Liver (tissue), 10 donors: Measurements from ENCODE around the gene GATA6. TPM values are rescaled to one million over a fixed set of nuclear protein-coding genes. Genes with fewer than 3 reads are reported as not detected.

Source experiments
- DNase-seq: peaks from one replicate; pipeline ENCODE4 v3.0.0-alpha.2; 2017; ENCODE audit warnings: low spot score
- H3K27ac ChIP-seq, 2 donors: one replicate each; pipeline ENCODE4 v1.7.0; 2013; ENCODE audit warnings: inconsistent platforms in 2 of 2, low read length in 2 of 2, control low read depth in 1 of 2, low read depth in 1 of 2, mild to moderate bottlenecking in 1 of 2
- H3K27me3 ChIP-seq, 4 donors: one replicate each; pipeline versions ENCODE4 v1.6.1 to v1.7.0; 2013; ENCODE audit warnings: low read length in 3 of 4, inconsistent platforms in 1 of 4, mild to moderate bottlenecking in 1 of 4, moderate library complexity in 1 of 4; ENCODE audit not compliant: control insufficient read depth in 4 of 4, insufficient read depth in 4 of 4
- H3K36me3 ChIP-seq, 4 donors: one replicate each; pipeline versions ENCODE4 v1.6.1 to v1.7.0; 2013; ENCODE audit warnings: low read length in 3 of 4, mild to moderate bottlenecking in 3 of 4, low read depth in 1 of 4, moderate library complexity in 1 of 4; ENCODE audit not compliant: control insufficient read depth in 4 of 4, insufficient read depth in 3 of 4
- H3K4me1 ChIP-seq, 4 donors: one replicate each; pipeline versions ENCODE4 v1.6.1 to v1.7.0; 2013; ENCODE audit warnings: low read length in 3 of 4, mild to moderate bottlenecking in 3 of 4, moderate library complexity in 1 of 4; ENCODE audit not compliant: control insufficient read depth in 4 of 4, insufficient read depth in 4 of 4
- H3K4me3 ChIP-seq, 3 donors: one replicate each; pipeline versions ENCODE4 v1.6.1 to v1.7.0; 2013; ENCODE audit warnings: low read length in 3 of 3, control low read depth in 1 of 3, low read depth in 1 of 3, mild to moderate bottlenecking in 1 of 3
- H3K9ac ChIP-seq, 2 donors: one replicate each; pipeline ENCODE4 v1.7.0; 2013; ENCODE audit warnings: low read length in 2 of 2, mild to moderate bottlenecking in 2 of 2, moderate library complexity in 2 of 2, control low read depth in 1 of 2, low read depth in 1 of 2
- H3K9me3 ChIP-seq, 4 donors: one replicate each; pipeline versions ENCODE4 v1.6.1 to v1.7.0; 2013; ENCODE audit warnings: low read length in 3 of 4; ENCODE audit not compliant: control insufficient read depth in 4 of 4
- GABPA ChIP-seq, 2 donors: IDR thresholded peaks in 1 of 2; conservative IDR thresholded peaks in 1 of 2; 2 replicates each; pipeline ENCODE4 v1.6.1; 2016; ENCODE audit warnings: antibody characterized with exemption in 2 of 2, mild to moderate bottlenecking in 1 of 2, moderate library complexity in 1 of 2
- HNF4A ChIP-seq, 2 donors: conservative IDR thresholded peaks; 2 replicates each; pipeline ENCODE4 v1.6.1; 2016; ENCODE audit warnings: antibody characterized with exemption in 2 of 2, mild to moderate bottlenecking in 2 of 2
- HNF4G ChIP-seq: IDR thresholded peaks from 2 replicates; pipeline ENCODE4 v1.6.1; 2016; ENCODE audit warnings: antibody characterized with exemption
- JUND ChIP-seq, 2 donors: IDR thresholded peaks; 2 replicates each; pipeline ENCODE4 v1.6.1; 2016; ENCODE audit warnings: antibody characterized with exemption in 2 of 2
- NR2F2 ChIP-seq: IDR thresholded peaks from 2 replicates; pipeline ENCODE4 v1.6.1; 2016; ENCODE audit warnings: antibody characterized with exemption
- RAD21 ChIP-seq, 2 donors: IDR thresholded peaks; 2 replicates each; pipeline ENCODE4 v1.6.1; 2016; ENCODE audit warnings: antibody characterized with exemption in 2 of 2, mild to moderate bottlenecking in 2 of 2
- RXRA ChIP-seq, 2 donors: IDR thresholded peaks; 2 replicates each; pipeline ENCODE4 v1.6.1; 2017 to 2018; ENCODE audit warnings: antibody characterized with exemption in 2 of 2, mild to moderate bottlenecking in 1 of 2
- YY1 ChIP-seq: IDR thresholded peaks from 2 replicates; pipeline ENCODE4 v1.6.1; 2016; ENCODE audit warnings: antibody characterized with exemption, mild to moderate bottlenecking
- WGBS: extraction: QIAGEN DNeasy Blood & Tissue Kit; methylation state at CpG from one replicate; pipeline ENCODE4 v1.1.7; 2013; 5-methylcytosine and 5-hydroxymethylcytosine counted together
- polyA plus RNA-seq, 2 donors: library from polyadenylated mRNA; stranded (reverse) in 1 of 2; unstranded in 1 of 2; fragments of 200-250 nt in 1 of 2; fragments of >200 nt in 1 of 2; fragmentation: Nextera tagmentation in 1 of 2; extraction: Ambion mirVana in 1 of 2; gene quantifications; one replicate each; pipeline versions ENCODE4 v1.2.1 to v1.2.3, GENCODE V29; 2013 to 2015
- small RNA-seq: library from RNA; depleted of rRNA; stranded (forward); fragments of <200 nt; gene quantifications from one replicate; pipeline ENCODE3, GENCODE V24; 2014
- total RNA-seq, 2 donors: library from RNA; depleted of rRNA; stranded (reverse); fragments of >200 nt; gene quantifications; one replicate each; pipeline ENCODE4 v1.2.3, GENCODE V29; 2014
- TF ChIP-seq, protein P1 (sequence below): IDR thresholded peaks from 2 replicates; pipeline ENCODE4 v1.6.1; 2016; ENCODE audit warnings: antibody characterized with exemption
- TF ChIP-seq, protein P2 (sequence below): IDR thresholded peaks from 2 replicates; pipeline ENCODE4 v1.6.1; 2016; ENCODE audit warnings: antibody characterized with exemption, mild to moderate bottlenecking
- TF ChIP-seq, protein P3 (sequence below): IDR thresholded peaks from 2 replicates; pipeline ENCODE4 v1.6.1; 2016; ENCODE audit warnings: antibody characterized with exemption
- donor health status: healthy.
- donor health status: healthy.
- donor health status: healthy.
- donor health status: healthy.
- donor health status: healthy.

Gene GATA6
- total and polyA plus RNA-seq, 4 donors: 1.8 to 6.6 (median 4.9) TPM

DNA sequence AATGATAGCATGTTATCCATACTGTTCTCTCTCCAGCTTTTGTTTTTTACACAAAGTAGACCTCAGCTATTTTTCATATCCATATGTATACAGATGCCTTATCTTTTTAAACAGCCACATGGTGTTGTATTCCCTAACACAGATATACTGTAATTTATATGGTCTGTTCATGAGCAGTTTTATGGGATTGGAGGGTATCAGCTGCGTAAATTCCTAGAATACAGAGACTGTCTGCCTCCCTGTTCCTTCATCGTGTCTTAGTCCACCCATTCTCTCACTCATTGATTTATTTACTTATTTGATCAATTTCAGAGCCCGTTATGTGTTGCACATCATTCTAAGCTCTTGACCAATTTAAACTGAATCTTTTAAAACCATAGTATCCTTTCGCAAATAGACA lies 80.6 kb downstream of the GATA6 start:
- no peaks in the 10 kb centered on the region for H3K36me3 ChIP-seq
- no peaks in the 10 kb centered on the region for H3K27me3 ChIP-seq
- no peak overlapping the region for H3K27ac ChIP-seq
- WGBS: 74% methylated on average over 4 of the region's 4 CpGs
- no peak overlapping the region for H3K9ac ChIP-seq
- no peak overlapping the region for H3K4me3 ChIP-seq
- TF ChIP-seq JUND (IDR thresholded peaks at IDR 0.05): no peak
- no peak for TF ChIP-seq HNF4G
- no peak for TF ChIP-seq NR2F2
- TF ChIP-seq RXRA (IDR thresholded peaks at IDR 0.05): no peak
- TF ChIP-seq, protein P1, sequence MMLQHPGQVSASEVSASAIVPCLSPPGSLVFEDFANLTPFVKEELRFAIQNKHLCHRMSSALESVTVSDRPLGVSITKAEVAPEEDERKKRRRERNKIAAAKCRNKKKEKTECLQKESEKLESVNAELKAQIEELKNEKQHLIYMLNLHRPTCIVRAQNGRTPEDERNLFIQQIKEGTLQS: no peak
- TF ChIP-seq YY1: no peak
- TF ChIP-seq, protein P2, sequence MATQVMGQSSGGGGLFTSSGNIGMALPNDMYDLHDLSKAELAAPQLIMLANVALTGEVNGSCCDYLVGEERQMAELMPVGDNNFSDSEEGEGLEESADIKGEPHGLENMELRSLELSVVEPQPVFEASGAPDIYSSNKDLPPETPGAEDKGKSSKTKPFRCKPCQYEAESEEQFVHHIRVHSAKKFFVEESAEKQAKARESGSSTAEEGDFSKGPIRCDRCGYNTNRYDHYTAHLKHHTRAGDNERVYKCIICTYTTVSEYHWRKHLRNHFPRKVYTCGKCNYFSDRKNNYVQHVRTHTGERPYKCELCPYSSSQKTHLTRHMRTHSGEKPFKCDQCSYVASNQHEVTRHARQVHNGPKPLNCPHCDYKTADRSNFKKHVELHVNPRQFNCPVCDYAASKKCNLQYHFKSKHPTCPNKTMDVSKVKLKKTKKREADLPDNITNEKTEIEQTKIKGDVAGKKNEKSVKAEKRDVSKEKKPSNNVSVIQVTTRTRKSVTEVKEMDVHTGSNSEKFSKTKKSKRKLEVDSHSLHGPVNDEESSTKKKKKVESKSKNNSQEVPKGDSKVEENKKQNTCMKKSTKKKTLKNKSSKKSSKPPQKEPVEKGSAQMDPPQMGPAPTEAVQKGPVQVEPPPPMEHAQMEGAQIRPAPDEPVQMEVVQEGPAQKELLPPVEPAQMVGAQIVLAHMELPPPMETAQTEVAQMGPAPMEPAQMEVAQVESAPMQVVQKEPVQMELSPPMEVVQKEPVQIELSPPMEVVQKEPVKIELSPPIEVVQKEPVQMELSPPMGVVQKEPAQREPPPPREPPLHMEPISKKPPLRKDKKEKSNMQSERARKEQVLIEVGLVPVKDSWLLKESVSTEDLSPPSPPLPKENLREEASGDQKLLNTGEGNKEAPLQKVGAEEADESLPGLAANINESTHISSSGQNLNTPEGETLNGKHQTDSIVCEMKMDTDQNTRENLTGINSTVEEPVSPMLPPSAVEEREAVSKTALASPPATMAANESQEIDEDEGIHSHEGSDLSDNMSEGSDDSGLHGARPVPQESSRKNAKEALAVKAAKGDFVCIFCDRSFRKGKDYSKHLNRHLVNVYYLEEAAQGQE: no peak
- no peak for TF ChIP-seq GABPA (IDR thresholded peaks at IDR 0.05 in 1 of 2, conservative IDR thresholded peaks at IDR 0.05 in 1 of 2)
- H3K9me3 ChIP-seq: no peaks in the 10 kb centered on the region
- no peaks in the 10 kb centered on the region for H3K4me1 ChIP-seq
- DNase-seq: no peak

DNA sequence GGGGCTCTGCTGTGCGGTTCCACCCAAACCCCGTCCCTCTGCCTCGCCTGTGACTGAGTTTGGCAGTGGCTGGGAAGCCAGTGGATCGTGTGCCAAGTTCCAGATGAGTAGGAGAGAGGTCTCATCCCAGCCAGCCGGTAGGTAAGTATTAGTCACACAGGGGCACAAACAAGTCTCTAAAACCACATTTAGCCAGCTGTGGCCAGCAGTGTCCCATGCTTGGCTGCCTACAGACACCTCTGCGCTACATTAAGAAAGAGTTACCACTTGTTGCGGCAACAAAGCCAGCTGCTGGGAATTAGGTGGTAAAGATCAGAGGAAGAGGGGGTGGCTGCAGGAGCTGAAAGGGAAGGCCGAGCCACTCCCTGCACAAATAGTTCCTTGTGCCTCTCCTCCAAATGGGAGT lies 81.2 kb downstream of the GATA6 start:
- H3K27ac ChIP-seq: no peak overlapping the region
- no peaks in the 10 kb centered on the region for H3K9me3 ChIP-seq
- no peaks in the 10 kb centered on the region for H3K4me1 ChIP-seq
- H3K9ac ChIP-seq: no peak overlapping the region
- no peaks in the 10 kb centered on the region for H3K27me3 ChIP-seq
- no peak overlapping the region for H3K4me3 ChIP-seq
- DNase-seq: no peak
- H3K36me3 ChIP-seq: no peaks in the 10 kb centered on the region
- WGBS: 79% methylated on average over 8 of the region's 8 CpGs
- no peak for TF ChIP-seq HNF4G
- TF ChIP-seq, protein P3, sequence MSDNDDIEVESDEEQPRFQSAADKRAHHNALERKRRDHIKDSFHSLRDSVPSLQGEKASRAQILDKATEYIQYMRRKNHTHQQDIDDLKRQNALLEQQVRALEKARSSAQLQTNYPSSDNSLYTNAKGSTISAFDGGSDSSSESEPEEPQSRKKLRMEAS: no peak
- TF ChIP-seq JUND (IDR thresholded peaks at IDR 0.05): no peak
- no peak for TF ChIP-seq RAD21 (IDR thresholded peaks at IDR 0.05)
- no peak for TF ChIP-seq HNF4A (conservative IDR thresholded peaks at IDR 0.05)

Small RNAs within 50 kb of the gene (small RNA-seq; reads per million reads assigned to genes)
- gene RNU6-702P (not detected), gene RNU6ATAC20P (not detected)

Other genes with a start within 250 kb of the GATA6 start
- gene CTAGE1, start 248.3 kb downstream of the GATA6 start, total RNA-seq: not detected
- gene CTAGE1, start 248.3 kb downstream of the GATA6 start, polyA plus RNA-seq: not detected